Mucosa of descending colon (tissue), 3 donors: ENCODE measurements around the gene TMEM232. TPM values are rescaled to one million over a fixed set of nuclear protein-coding genes. Genes with fewer than 3 reads are reported as not detected.

Experiments
- ATAC-seq: fragments of 200-7000 bp; cut with Tn5 transposase; one replicate; pipeline ENCODE4 v1.9.1; 2020; ENCODE audit warnings: mild to moderate bottlenecking, moderate library complexity
- DNase-seq, 3 donors: peaks; one replicate each; pipeline ENCODE4 v3.0.0-alpha.2; 2020
- H3K36me3 ChIP-seq: fragments of 200-600 bp; one replicate; pipeline ENCODE4 v1.8.0; 2021; ENCODE audit warnings: low read depth, mild to moderate bottlenecking
- H3K4me1 ChIP-seq: fragments of 200-600 bp; one replicate; pipeline ENCODE4 v1.8.0; 2021; ENCODE audit warnings: low read depth, mild to moderate bottlenecking
- H3K4me3 ChIP-seq: fragments of 200-600 bp; one replicate; pipeline ENCODE4 v1.8.0; 2021; ENCODE audit warnings: mild to moderate bottlenecking
- H3K9me3 ChIP-seq: fragments of 200-600 bp; one replicate; pipeline ENCODE4 v1.8.0; 2021; ENCODE audit warnings: mild to moderate bottlenecking
- CTCF ChIP-seq: fragments of 200-600 bp; IDR thresholded peaks from one replicate; pipeline ENCODE4 v1.8.0; 2022; ENCODE audit warnings: antibody characterized with exemption, mild to moderate bottlenecking
- intact Hi-C, 2 donors: fragments of 100-400 bp; cut with DNase I in 1 of 2; cut with micrococcal nuclease in 1 of 2; formaldehyde crosslinking; loops; one replicate each; pipeline versions ENCODE4 v1.11.0 to v1.11.1; 2022; cut with DNase I, micrococcal nuclease
- total RNA-seq, 3 donors: library from RNA; stranded (reverse); fragmentation: NEBNext Ultra II Directional in 2 of 3; extraction: Animal tissue kit (Norgen Biotek cat#: 25700) in 2 of 3; gene quantifications; one replicate each; pipeline versions ENCODE4 v1.2.1 to v1.2.4, GENCODE V29; 2021 to 2023
- donor health status: DM: no; HTN: no; CAD: no; lungs with moderate emphysema.
- donor health status: DM: no; HTN: no; CAD: no.
- donor health status: DM: no; HTN: yes; CAD: no.

TMEM232 gene
- total RNA-seq, 3 donors from 2014 or later: 1.0 to 3.9 (median 3.0) TPM

GRCh38 chr5:110612794-110613247 is 113.7 kb downstream of the TMEM232 start:
- H3K9me3 ChIP-seq: peaks cover 16% of the 10 kb centered on the region
- no peak for TF ChIP-seq CTCF
- no peaks in the 10 kb centered on the region for H3K36me3 ChIP-seq
- intact Hi-C loops: no loop called here
- no peaks in the 10 kb centered on the region for H3K4me1 ChIP-seq
- no peak overlapping the region for H3K4me3 ChIP-seq
- no peak for DNase-seq
- ATAC-seq: no peak

- no peaks in the 10 kb centered on the region for H3K4me1 ChIP-seq
- TF ChIP-seq CTCF: no peak
- no peaks in the 10 kb centered on the region for H3K36me3 ChIP-seq
- no peak for DNase-seq
- no peak for ATAC-seq
- intact Hi-C loops: no loop called here
- no peak overlapping the region for H3K4me3 ChIP-seq
- H3K9me3 ChIP-seq: peaks cover 16% of the 10 kb centered on the region
Observed at GRCh38 chr5:110611817-110612216, 114.7 kb downstream of the TMEM232 start.

GRCh38 chr5:110594866-110595265 is 131.6 kb downstream of the TMEM232 start:
- Histone ChIP-seq H3K36me3 (no peaks in the 10 kb centered on the region), H3K9me3 (no peaks in the 10 kb centered on the region), H3K4me1 (no peaks in the 10 kb centered on the region), H3K4me3 (no peak overlapping the region)
- TF ChIP-seq CTCF: no peak
- intact Hi-C loops: loop anchor here in 1 of 2 donors (10.0 kb wide), 1 partner anchor 140 kb away; no protein-coding TSS in a partner anchor
- peak in 1 of 3 donors; percentile 22 for DNase-seq
- ATAC-seq: no peak

- intact Hi-C loops: loop anchor here in 1 of 2 donors (10.0 kb wide), 1 partner anchor 135 kb away; no protein-coding TSS in a partner anchor
- no peak for TF ChIP-seq CTCF
- Histone ChIP-seq H3K9me3 (no peaks in the 10 kb centered on the region), H3K4me3 (no peak overlapping the region), H3K4me1 (no peaks in the 10 kb centered on the region), H3K36me3 (no peaks in the 10 kb centered on the region)
- no peak for ATAC-seq
- DNase-seq: no peak
Observed at GRCh38 chr5:110590187-110590586, 136.3 kb downstream of the TMEM232 start.

GRCh38 chr5:110588286-110588980 is 138.0 kb downstream of the TMEM232 start:
- no peak for TF ChIP-seq CTCF
- Histone ChIP-seq H3K4me3 (no peak overlapping the region), H3K4me1 (no peaks in the 10 kb centered on the region), H3K9me3 (no peaks in the 10 kb centered on the region), H3K36me3 (no peaks in the 10 kb centered on the region)
- intact Hi-C loops: no loop called here
- ATAC-seq (no peak), DNase-seq (no peak)
